Gastroesophageal sphincter (tissue), 4 donors: ENCODE data around the gene ATAD3A. TPM values are rescaled to one million over a fixed set of nuclear protein-coding genes. Genes with fewer than 3 reads are reported as not detected.
A peak's percentile ranks its signal among the peaks of the same experiment; 100 is the strongest.
"Not testable (repeated sequence)": the region's sequence is repeated elsewhere in the genome, so short reads cannot be mapped to it uniquely, and the experiment has no call there.

Experiments
- ATAC-seq: fragments of 150-250 bp; one replicate; pipeline ENCODE4 v1.9.1; 2016; ENCODE audit warnings: mild to moderate bottlenecking, moderate library complexity
- H3K27ac ChIP-seq, 4 donors: fragments of 200-600 bp; sonication (generic) in 3 of 4; 1 replicate in 3 of 4; 2 replicates in 1 of 4; pipeline ENCODE4 v1.5.1; 2016 to 2019
- H3K27me3 ChIP-seq: fragments of 200-600 bp; sonication (generic); one replicate; pipeline ENCODE4 v1.5.1; 2019
- H3K36me3 ChIP-seq, 2 donors: fragments of 200-600 bp; sonication (generic); one replicate each; pipeline ENCODE4 v1.5.1; 2019; ENCODE audit warnings: control low read depth in 1 of 2
- H3K4me1 ChIP-seq, 3 donors: fragments of 200-600 bp; sonication (generic); 1 replicate in 2 of 3; 2 replicates in 1 of 3; pipeline ENCODE4 v1.5.1; 2016 to 2019; ENCODE audit warnings: control low read depth in 2 of 3
- H3K4me3 ChIP-seq, 2 donors: fragments of 200-600 bp; sonication (generic); one replicate each; pipeline ENCODE4 v1.5.1; 2019; ENCODE audit warnings: mild to moderate bottlenecking in 1 of 2, moderate library complexity in 1 of 2
- H3K9me3 ChIP-seq, 3 donors: fragments of 200-600 bp; sonication (generic); one replicate each; pipeline ENCODE4 v1.5.1; 2017 to 2019; ENCODE audit warnings: control low read depth in 2 of 3
- CTCF ChIP-seq, 4 experiments: fragments of 200-600 bp in 2 of 4; fragments of 450-650 bp in 2 of 4; sonication (generic) in 1 of 4; IDR thresholded peaks; one replicate each; pipeline ENCODE4 v1.5.1; 2017 to 2019; ENCODE audit warnings: antibody characterized with exemption in 4 of 4, mild to moderate bottlenecking in 2 of 4, moderate library complexity in 2 of 4
- EP300 ChIP-seq: sonication (generic); formaldehyde crosslinking; IDR thresholded peaks from one replicate; pipeline ENCODE4 v1.6.1; 2017; ENCODE audit warnings: antibody characterized with exemption, mild to moderate bottlenecking
- POLR2A ChIP-seq, 2 donors: fragments of 450-650 bp; IDR thresholded peaks; one replicate each; pipeline ENCODE4 v1.6.1; 2017; ENCODE audit warnings: antibody characterized with exemption in 2 of 2, mild to moderate bottlenecking in 2 of 2, moderate library complexity in 1 of 2
- POLR2AphosphoS5 ChIP-seq: sonication (generic); formaldehyde crosslinking; IDR thresholded peaks from one replicate; pipeline ENCODE4 v1.6.1; 2017; ENCODE audit warnings: antibody characterized with exemption
- WGBS, 2 donors: methylation state at CpG; one replicate each; pipeline ENCODE4 v1.1.5; 2018; ENCODE audit warnings: low coverage in 1 of 2; 5-methylcytosine and 5-hydroxymethylcytosine counted together
- total RNA-seq, 4 donors: library from RNA; depleted of rRNA; stranded (reverse); fragments of >200 nt; gene quantifications; one replicate each; pipeline ENCODE4 v1.1.0, GENCODE V29; 2016

ATAD3A gene
- total RNA-seq, 4 donors from 2014 or later = 14.9 to 32.9 (median 19.1) TPM

GRCh38 chr1:1505366-1505798 is 6.6 kb upstream of the ATAD3A start:
- Histone ChIP-seq H3K4me3 (peak overlapping the region in 1 of 2 donors; percentile 23), H3K27ac (peak overlapping the region; percentile 36 to 86 (median 80)), H3K4me1 (peaks cover 0 to 17% (median 0%) of the 10 kb centered on the region in 3 donors)
- H3K27me3 ChIP-seq, H3K9me3 ChIP-seq, H3K36me3 ChIP-seq: not testable (repeated sequence)
- peak; percentile 76 for ATAC-seq
- WGBS, 2 donors = 7 to 8% methylated on average over 2 to 8 of the region's 22 CpGs
- peak in 3 of 4 experiments; percentile 43 to 59 (median 58) for TF ChIP-seq CTCF (IDR thresholded peaks at IDR 0.05)

GRCh38 chr1:1505801-1506200 is 6.2 kb upstream of the ATAD3A start:
- not testable (repeated sequence) for H3K4me3 ChIP-seq
- peak overlapping the region; percentile 13 to 86 (median 80) for H3K27ac ChIP-seq

GRCh38 chr1:1507305-1507704 is 4.7 kb upstream of the ATAD3A start:
- ATAC-seq = no peak
- Histone ChIP-seq H3K36me3 (no peaks in the 10 kb centered on the region), H3K4me1 (peaks cover 0 to 28% (median 5%) of the 10 kb centered on the region in 3 donors), H3K27ac (no peak overlapping the region), H3K9me3 (no peaks in the 10 kb centered on the region), H3K27me3 (no peaks in the 10 kb centered on the region), H3K4me3 (no peak overlapping the region)
- TF ChIP-seq POLR2AphosphoS5 (no peak), CTCF (IDR thresholded peaks at IDR 0.05) (no peak), POLR2A (IDR thresholded peaks at IDR 0.05) (no peak), EP300 (no peak)
- 96 to 100% methylated on average over 4 of the region's 4 CpGs for WGBS, 2 donors

More at GRCh38 chr1:1505801-1506200, 6.2 kb upstream of the ATAD3A start:
- H3K9me3 ChIP-seq, H3K36me3 ChIP-seq, ATAC-seq, H3K27me3 ChIP-seq: not testable (repeated sequence)
- H3K4me1 ChIP-seq = peaks cover 0 to 21% (median under 1%) of the 10 kb centered on the region in 3 donors
- WGBS, 2 donors = 68 to 79% methylated on average over 5 of the region's 5 CpGs

- WGBS, 2 donors = no CpG with 5 or more reads among the region's 34 CpGs
- ATAC-seq, H3K27ac ChIP-seq: not testable (repeated sequence)
These were observed 3.0 kb upstream of the ATAD3A start for GRCh38 chr1:1508775-1509464.

GRCh38 chr1:1509465-1509850 is 2.5 kb upstream of the ATAD3A start:
- not testable (repeated sequence) for H3K27me3 ChIP-seq, H3K4me3 ChIP-seq, H3K9me3 ChIP-seq, ATAC-seq, H3K27ac ChIP-seq, H3K36me3 ChIP-seq
- whole genome bisulfite sequencing, 2 donors = no CpG with 5 or more reads among the region's 21 CpGs
- peaks cover 0 to 38% (median 8%) of the 10 kb centered on the region in 3 donors for H3K4me1 ChIP-seq

More at GRCh38 chr1:1508775-1509464, 3.0 kb upstream of the ATAD3A start:
- not testable (repeated sequence) for H3K27me3 ChIP-seq, H3K9me3 ChIP-seq, H3K4me3 ChIP-seq, H3K36me3 ChIP-seq
- peaks cover 0 to 38% (median 8%) of the 10 kb centered on the region in 3 donors for H3K4me1 ChIP-seq

- H3K4me1 ChIP-seq = peaks cover 0 to 25% (median 8%) of the 10 kb centered on the region in 3 donors
- H3K27ac ChIP-seq = peak overlapping the region; percentile 81 to 98 (median 96)
- H3K36me3 ChIP-seq = peaks cover 0 to 13% of the 10 kb centered on the region in 2 donors
- ATAC-seq = no peak
- H3K27me3 ChIP-seq = no peaks in the 10 kb centered on the region
- peak overlapping the region; percentile 93 to 95 for H3K4me3 ChIP-seq
- 14 to 23% methylated on average over 11 to 14 of the region's 17 CpGs for WGBS, 2 donors
- no peak for TF ChIP-seq POLR2A (IDR thresholded peaks at IDR 0.05)
- no peak for TF ChIP-seq CTCF (IDR thresholded peaks at IDR 0.05)
- H3K9me3 ChIP-seq = no peaks in the 10 kb centered on the region
These were observed 940 bp upstream of the ATAD3A start for GRCh38 chr1:1510912-1511532.

- not testable (repeated sequence) for H3K9me3 ChIP-seq, H3K27me3 ChIP-seq, ATAC-seq
- H3K27ac ChIP-seq = peak overlapping the region in 3 of 4 donors; percentile 96 to 98 (median 96)
- 0% methylated on average over 2 of the region's 52 CpGs; no CpG with 5 or more reads in 1 of the 2 donors for WGBS, 2 donors
- H3K4me1 ChIP-seq = peaks cover 0 to 24% (median 8%) of the 10 kb centered on the region in 3 donors
- H3K36me3 ChIP-seq = peaks cover 0 to 24% of the 10 kb centered on the region in 2 donors
- peak overlapping the region; percentile 93 to 95 for H3K4me3 ChIP-seq
These were observed 463 bp downstream of the ATAD3A start for GRCh38 chr1:1512425-1512824.

- H3K27me3 ChIP-seq, H3K4me3 ChIP-seq, H3K27ac ChIP-seq, H3K9me3 ChIP-seq, ATAC-seq: not testable (repeated sequence)
- Histone ChIP-seq H3K4me1 (peaks cover 0 to 24% (median 8%) of the 10 kb centered on the region in 3 donors), H3K36me3 (peaks cover 0 to 35% of the 10 kb centered on the region in 2 donors)
- WGBS, 2 donors = 55% methylated on average over 5 of the region's 18 CpGs; no CpG with 5 or more reads in 1 of the 2 donors
These were observed 1.7 kb downstream of the ATAD3A start for GRCh38 chr1:1513675-1514074.

- Histone ChIP-seq H3K36me3 (peaks cover 0 to 39% of the 10 kb centered on the region in 2 donors), H3K4me1 (peaks cover 0 to 24% (median 8%) of the 10 kb centered on the region in 3 donors)
- no CpG with 5 or more reads among the region's 16 CpGs for WGBS, 2 donors
- H3K27me3 ChIP-seq, H3K4me3 ChIP-seq, ATAC-seq, H3K27ac ChIP-seq, H3K9me3 ChIP-seq: not testable (repeated sequence)
These were observed 2.4 kb downstream of the ATAD3A start for GRCh38 chr1:1514376-1514775.
